Measurements from ENCODE around the gene MATN1. TPM values are rescaled to one million over a fixed set of nuclear protein-coding genes. Genes with fewer than 3 reads are reported as not detected.

Gene MATN1
- total RNA-seq, 6 experiments from 2014 or later: 0.06 TPM; not detected in 5

DNA sequence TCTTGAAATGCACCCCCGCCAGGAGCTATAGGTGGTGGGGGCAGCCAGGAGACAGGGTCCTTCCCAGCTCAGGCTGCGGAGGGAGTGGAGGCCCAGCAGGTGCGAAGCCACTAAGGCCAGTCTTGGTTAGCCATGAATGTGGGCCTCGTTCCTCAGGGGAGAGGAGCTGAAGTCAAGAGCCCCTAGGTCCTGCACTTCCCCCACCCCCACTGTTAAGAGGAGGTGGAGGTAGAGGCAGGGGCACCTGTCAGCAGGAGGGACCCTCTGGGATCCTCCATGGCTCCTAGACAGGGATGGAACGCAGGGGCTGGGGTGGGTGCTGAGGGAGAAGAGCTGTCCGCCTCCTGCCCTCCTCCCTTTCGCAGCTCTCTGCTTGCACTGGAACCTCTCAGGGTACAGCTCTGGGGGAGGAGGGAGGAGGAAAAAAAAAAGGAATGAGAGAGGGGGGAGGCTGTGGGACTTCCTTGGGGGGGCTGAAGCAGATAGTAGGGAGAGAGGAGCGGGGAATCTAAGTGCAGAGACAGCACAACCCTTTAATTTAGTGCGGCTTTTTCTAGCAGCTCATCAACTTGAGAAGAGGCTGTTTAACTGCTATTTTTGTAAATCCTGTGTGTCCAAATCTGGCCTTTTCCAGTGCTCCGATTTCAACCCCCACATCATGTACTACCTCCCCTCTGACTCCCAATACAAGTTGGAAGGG, 37.0 kb downstream of the MATN1 start:
- H3K4me3 Mint-ChIP-seq: no peak overlapping the region
- H3K4me1 Mint-ChIP-seq (ENCODE audit: low read depth): peaks cover 15% of the 10 kb centered on the region
- TF ChIP-seq, protein P1, sequence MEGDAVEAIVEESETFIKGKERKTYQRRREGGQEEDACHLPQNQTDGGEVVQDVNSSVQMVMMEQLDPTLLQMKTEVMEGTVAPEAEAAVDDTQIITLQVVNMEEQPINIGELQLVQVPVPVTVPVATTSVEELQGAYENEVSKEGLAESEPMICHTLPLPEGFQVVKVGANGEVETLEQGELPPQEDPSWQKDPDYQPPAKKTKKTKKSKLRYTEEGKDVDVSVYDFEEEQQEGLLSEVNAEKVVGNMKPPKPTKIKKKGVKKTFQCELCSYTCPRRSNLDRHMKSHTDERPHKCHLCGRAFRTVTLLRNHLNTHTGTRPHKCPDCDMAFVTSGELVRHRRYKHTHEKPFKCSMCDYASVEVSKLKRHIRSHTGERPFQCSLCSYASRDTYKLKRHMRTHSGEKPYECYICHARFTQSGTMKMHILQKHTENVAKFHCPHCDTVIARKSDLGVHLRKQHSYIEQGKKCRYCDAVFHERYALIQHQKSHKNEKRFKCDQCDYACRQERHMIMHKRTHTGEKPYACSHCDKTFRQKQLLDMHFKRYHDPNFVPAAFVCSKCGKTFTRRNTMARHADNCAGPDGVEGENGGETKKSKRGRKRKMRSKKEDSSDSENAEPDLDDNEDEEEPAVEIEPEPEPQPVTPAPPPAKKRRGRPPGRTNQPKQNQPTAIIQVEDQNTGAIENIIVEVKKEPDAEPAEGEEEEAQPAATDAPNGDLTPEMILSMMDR (IDR thresholded peaks at IDR 0.05): no peak
- H3K9me3 Mint-ChIP-seq: no peaks in the 10 kb centered on the region
- no peaks in the 10 kb centered on the region for H3K36me3 Mint-ChIP-seq (ENCODE audit: low read depth)
- H3K27me3 Mint-ChIP-seq (ENCODE audit: insufficient read depth): peaks cover 47% of the 10 kb centered on the region
- H3K27ac Mint-ChIP-seq: no peak overlapping the region
- DNase-seq: no peak

DNA sequence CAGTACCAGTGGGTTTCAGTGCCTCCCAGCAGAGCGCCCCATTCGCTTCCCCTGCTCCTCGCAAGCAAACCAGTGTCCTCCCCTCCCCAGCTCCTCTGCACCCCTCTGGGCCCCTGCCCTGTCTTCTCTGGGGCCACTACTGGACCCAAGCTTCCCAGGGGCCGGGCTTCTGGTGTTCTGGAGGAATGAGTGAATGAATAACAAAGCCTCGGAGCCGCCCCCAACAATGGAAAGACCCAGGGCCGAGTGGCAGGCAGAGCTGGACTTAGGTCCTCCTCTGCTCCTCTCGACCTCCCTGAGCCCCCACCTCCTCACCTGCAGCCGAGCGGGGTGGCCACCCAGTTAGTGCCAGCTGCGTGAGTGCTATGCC, 37.6 kb downstream of the MATN1 start:
- no peaks in the 10 kb centered on the region for H3K36me3 Mint-ChIP-seq (ENCODE audit: low read depth)
- H3K9me3 Mint-ChIP-seq: no peaks in the 10 kb centered on the region
- H3K4me1 Mint-ChIP-seq (ENCODE audit: low read depth): peaks cover 12% of the 10 kb centered on the region
- no peak overlapping the region for H3K4me3 Mint-ChIP-seq
- peaks cover 51% of the 10 kb centered on the region for H3K27me3 Mint-ChIP-seq (ENCODE audit: insufficient read depth)
- H3K27ac Mint-ChIP-seq: no peak overlapping the region
- TF ChIP-seq, protein P1 (IDR thresholded peaks at IDR 0.05): no peak
- DNase-seq: no peak

DNA sequence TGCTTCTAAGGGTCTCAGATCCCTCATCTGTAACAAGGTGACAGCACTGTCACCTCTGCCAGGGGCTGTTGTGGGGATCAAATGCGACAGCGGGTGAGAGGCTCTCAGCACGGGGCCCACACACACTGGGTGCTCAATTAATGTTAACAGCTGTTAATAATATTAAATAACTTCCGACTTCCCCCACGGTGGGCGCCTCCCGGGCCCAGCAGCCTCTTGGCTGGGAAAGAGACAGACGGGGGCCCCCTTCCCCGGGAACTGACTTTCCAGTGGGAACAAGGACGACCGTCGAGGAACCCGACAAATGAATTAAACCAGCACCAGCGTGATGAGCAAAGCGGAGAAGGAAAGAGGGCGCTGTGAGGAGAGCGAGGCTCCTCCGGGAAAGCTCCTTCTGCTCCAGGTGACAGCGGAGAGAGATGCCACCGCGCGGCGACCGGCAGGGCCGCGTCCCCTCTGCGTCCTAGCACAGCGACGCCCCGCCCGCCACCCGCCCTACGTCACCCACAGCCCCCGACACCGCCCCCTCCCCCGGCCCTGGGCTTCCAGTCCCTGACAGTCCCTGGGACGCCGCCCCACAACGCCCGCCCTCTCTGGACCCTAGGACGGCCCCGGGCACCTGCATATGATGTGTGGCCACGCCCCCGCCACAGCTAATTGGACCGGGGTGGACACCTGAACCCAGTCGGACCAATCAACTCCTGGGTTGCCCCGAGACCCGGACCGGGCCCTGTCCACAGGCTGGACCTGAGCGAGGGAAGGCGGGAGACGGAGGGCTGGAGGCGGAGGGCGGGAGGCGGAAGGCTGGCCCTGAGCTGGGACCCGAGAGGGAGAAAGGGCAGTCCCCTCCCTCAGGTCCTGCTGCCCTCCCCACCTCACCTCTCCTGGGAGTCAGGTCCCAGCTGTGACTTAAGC, 38.2 kb downstream of the MATN1 start:
- Mint-ChIP-seq H3K36me3 (ENCODE audit: low read depth) (no peaks in the 10 kb centered on the region), H3K27ac (no peak overlapping the region), H3K27me3 (ENCODE audit: insufficient read depth) (peaks cover 51% of the 10 kb centered on the region), H3K4me3 (no peak overlapping the region), H3K9me3 (no peaks in the 10 kb centered on the region), H3K4me1 (ENCODE audit: low read depth) (peaks cover 5% of the 10 kb centered on the region)
- no peak for DNase-seq
- TF ChIP-seq, protein P1 (IDR thresholded peaks at IDR 0.05): no peak

DNA sequence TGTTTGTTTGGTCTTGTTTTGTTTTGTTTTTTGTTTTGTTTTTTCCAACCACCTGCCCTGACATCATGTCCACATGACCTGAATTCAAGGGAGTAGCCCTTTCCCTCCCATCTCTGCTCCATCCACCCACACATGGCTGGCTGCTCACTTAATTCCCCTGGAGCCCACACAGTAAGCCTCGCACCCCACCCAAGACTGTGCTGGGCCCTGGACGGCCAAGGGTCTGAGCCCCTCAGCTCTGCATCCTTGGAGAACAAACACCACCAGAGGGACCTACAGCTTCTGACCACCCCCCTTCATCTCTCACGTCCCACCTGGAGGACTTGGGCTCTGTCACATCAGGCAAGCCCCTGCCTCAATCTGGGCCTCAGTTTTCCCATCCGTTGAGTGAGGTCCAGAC, 39.1 kb downstream of the MATN1 start:
- no peak for DNase-seq
- H3K27me3 Mint-ChIP-seq (ENCODE audit: insufficient read depth): peaks cover 51% of the 10 kb centered on the region
- H3K4me3 Mint-ChIP-seq: no peak overlapping the region
- no peaks in the 10 kb centered on the region for H3K36me3 Mint-ChIP-seq (ENCODE audit: low read depth)
- TF ChIP-seq, protein P1 (IDR thresholded peaks at IDR 0.05): no peak
- no peaks in the 10 kb centered on the region for H3K9me3 Mint-ChIP-seq
- H3K4me1 Mint-ChIP-seq (ENCODE audit: low read depth): no peaks in the 10 kb centered on the region
- no peak overlapping the region for H3K27ac Mint-ChIP-seq

DNA sequence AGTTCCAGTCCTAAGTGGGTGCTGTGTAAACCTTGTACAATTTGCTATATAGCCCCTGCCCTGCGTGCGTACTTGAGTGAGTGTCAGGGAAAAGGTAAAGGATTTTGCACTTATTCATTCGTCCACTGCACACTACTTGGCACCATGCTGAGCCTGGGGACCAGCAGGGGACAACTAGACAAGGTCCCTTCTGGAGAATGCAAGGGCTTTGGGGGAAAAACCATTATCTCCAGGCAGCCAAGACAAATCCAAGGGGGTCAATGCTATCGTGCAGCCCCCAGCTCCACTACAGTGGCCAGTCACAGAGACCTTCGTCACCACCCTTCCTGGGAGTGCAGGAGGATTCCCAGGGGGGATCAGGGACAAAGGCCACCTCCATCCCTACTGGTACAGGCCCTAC, 39.7 kb downstream of the MATN1 start:
- no peak overlapping the region for H3K27ac Mint-ChIP-seq
- H3K36me3 Mint-ChIP-seq (ENCODE audit: low read depth): no peaks in the 10 kb centered on the region
- no peaks in the 10 kb centered on the region for H3K4me1 Mint-ChIP-seq (ENCODE audit: low read depth)
- H3K4me3 Mint-ChIP-seq: no peak overlapping the region
- peaks cover 48% of the 10 kb centered on the region for H3K27me3 Mint-ChIP-seq (ENCODE audit: insufficient read depth)
- TF ChIP-seq, protein P1 (IDR thresholded peaks at IDR 0.05): no peak
- DNase-seq: no peak
- H3K9me3 Mint-ChIP-seq: no peaks in the 10 kb centered on the region

Data from HFFc6 (cell line).